ENCODE measurements around the gene DTNBP1. TPM values are rescaled to one million over a fixed set of nuclear protein-coding genes. Genes with fewer than 3 reads are reported as not detected.
"Not testable (repeated sequence)": the region's sequence is repeated elsewhere in the genome, so short reads cannot be mapped to it uniquely, and the experiment has no call there.

DTNBP1 gene
- polyA plus RNA-seq, 1 donor from 2014 or later = 56.3 TPM

DNA sequence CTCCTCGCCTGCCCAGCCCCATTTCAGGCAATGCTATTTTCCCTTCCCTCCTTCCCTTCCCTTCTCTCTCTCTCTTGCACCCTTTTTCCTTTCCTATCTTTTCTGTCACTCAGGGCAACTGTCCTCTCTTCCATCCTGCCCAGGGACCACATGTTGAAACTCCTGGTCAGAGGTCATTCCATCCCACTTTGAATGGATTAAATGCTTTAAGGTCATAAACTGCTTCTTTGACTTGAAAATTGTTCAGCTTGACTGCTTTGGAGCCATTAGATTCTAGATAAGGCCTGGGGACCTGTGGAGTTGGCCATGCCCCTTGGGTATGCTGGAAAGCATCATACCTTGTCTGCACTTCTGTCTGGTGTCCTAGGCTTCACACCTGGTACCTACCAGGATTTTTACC lies 106.1 kb downstream of the DTNBP1 start:
- peak overlapping the region in 1 of 3 donors; percentile 8 for H3K27ac Mint-ChIP-seq
- peaks cover 29 to 37% (median 31%) of the 10 kb centered on the region in 3 donors for H3K4me1 Mint-ChIP-seq

DNA sequence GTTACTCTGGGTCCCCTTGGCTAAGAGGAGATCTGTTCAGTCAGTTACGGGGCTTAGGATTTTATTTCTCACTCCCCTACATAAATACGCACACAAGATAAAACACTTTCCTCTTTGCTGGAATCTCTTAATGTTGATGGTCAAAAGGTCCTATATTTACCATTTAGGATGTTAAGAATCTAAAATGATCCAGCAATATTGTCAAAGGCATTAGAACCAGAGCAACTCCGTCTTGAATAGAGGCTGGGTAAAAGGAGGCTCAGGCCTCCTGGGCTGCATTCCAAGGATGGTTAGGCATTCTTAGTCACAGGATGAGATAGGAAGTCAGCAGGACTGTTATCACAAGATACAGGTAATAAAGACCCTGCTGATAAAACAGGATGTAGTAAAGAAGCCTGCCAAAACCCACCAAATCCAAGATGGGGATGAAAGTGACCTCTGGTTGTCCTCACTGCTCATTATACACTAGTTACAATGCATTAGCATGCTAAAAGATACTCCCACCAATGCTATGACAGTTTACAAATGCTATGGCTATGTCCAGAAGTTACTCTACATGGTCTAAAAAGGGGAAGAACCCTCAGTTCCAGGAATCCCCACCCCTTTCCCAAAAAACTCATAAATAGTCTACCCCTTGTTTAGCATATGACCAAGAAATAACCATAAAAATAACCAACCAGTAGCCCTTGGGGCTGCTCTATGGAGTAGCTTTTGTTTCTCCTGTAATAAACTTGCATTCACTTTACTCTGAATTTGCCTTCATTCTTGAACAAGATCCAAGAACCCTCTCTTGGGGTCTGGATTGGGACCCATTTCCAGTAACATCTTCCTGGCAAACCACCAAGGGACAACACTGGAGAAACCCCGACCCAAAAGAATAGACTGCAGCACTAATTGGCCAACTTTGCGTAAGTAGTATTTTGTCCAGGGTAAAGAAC lies 107.5 kb downstream of the DTNBP1 start:
- Mint-ChIP-seq H3K4me3 (no peak overlapping the region), H3K27me3 (no peaks in the 10 kb centered on the region), H3K9me3 (no peaks in the 10 kb centered on the region), H3K4me1 (peaks cover 39 to 45% (median 44%) of the 10 kb centered on the region in 3 donors), H3K36me3 (peaks cover 3% of the 10 kb centered on the region), H3K27ac (peak overlapping the region in 1 of 3 donors; percentile 33)

More for the DNA sequence above, 106.1 kb downstream of the DTNBP1 start:
- Mint-ChIP-seq H3K27me3 (no peaks in the 10 kb centered on the region), H3K36me3 (peaks cover 6% of the 10 kb centered on the region), H3K4me3 (no peak overlapping the region), H3K9me3 (no peaks in the 10 kb centered on the region)

- Mint-ChIP-seq H3K27me3 (no peaks in the 10 kb centered on the region), H3K9me3 (no peaks in the 10 kb centered on the region), H3K27ac (no peak overlapping the region), H3K4me1 (peaks cover 41 to 48% (median 47%) of the 10 kb centered on the region in 3 donors), H3K4me3 (no peak overlapping the region), H3K36me3 (peaks cover 3% of the 10 kb centered on the region)
Observed at GRCh38 chr6:15554728-15555100, 108.1 kb downstream of the DTNBP1 start.

DNA sequence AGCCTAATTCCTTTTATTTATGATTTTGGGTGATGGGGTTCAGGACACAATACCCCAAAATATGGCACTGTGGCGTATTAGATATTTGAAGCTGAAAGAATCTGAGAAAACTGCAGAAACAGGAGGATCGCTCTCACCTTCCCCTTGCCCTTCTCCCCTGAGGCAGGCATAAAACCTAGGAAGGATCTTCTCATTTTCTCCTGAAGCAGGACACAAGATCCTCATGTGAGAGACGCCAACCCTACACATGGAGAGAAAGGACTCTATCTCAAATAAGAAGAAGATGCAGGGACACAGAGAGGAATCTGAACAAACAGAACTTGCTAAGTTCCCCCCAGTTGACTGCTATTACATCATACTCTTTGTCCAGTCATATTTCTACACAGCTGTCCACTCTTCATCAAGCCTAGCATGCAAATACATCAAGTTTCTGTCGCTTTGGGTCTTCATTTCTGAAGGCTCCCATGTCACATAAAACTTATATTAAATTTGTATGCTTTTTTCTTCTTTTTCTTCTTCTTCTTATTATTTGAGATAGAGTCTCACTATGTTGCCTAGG lies 109.0 kb downstream of the DTNBP1 start:
- Mint-ChIP-seq H3K27me3 (no peaks in the 10 kb centered on the region), H3K4me3 (peak overlapping the region in 1 of 4 donors; percentile 10), H3K27ac (peak overlapping the region; percentile 36 to 71 (median 52)), H3K4me1 (peaks cover 43 to 52% (median 49%) of the 10 kb centered on the region in 3 donors), H3K36me3 (peaks cover 3% of the 10 kb centered on the region), H3K9me3 (no peaks in the 10 kb centered on the region)

DNA sequence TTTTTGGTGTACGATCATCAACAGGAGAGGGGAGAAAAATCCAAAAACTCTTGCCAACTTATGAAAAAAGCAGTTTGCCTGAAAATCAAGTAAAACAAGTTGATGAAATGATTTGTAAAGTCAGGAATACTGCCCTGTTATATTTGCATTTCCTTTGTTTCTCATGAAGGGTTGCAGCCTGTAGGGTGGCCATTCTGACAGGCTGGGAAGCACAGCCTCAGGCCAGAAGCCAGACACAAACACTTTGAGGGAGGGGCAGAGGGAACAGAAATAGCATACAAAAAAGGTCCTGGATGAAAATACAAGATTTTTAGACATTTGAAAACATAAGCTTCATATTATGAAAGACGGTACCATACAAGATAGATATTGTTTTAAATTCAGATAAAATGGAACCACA lies 109.8 kb downstream of the DTNBP1 start:
- Mint-ChIP-seq H3K4me1 (peaks cover 43 to 52% (median 46%) of the 10 kb centered on the region in 3 donors), H3K27me3 (no peaks in the 10 kb centered on the region), H3K4me3 (peak overlapping the region in 1 of 4 donors; percentile 68)

GRCh38 chr6:15551798-15552197 lies 111.0 kb downstream of the DTNBP1 start:
- no peaks in the 10 kb centered on the region for H3K27me3 Mint-ChIP-seq
- no peaks in the 10 kb centered on the region for H3K9me3 Mint-ChIP-seq
- peaks cover 41 to 46% (median 45%) of the 10 kb centered on the region in 3 donors for H3K4me1 Mint-ChIP-seq
- H3K36me3 Mint-ChIP-seq = peaks cover 3% of the 10 kb centered on the region
- peak overlapping the region in 2 of 4 donors; percentile 23 to 36 for H3K4me3 Mint-ChIP-seq
- H3K27ac Mint-ChIP-seq = peak overlapping the region; percentile 20 to 76 (median 65)

More for the DNA sequence above, 109.8 kb downstream of the DTNBP1 start:
- H3K27ac Mint-ChIP-seq = peak overlapping the region in 2 of 3 donors; percentile 39 to 76
- H3K36me3 Mint-ChIP-seq = peaks cover 3% of the 10 kb centered on the region
- no peaks in the 10 kb centered on the region for H3K9me3 Mint-ChIP-seq

GRCh38 chr6:15551262-15551661 lies 111.6 kb downstream of the DTNBP1 start:
- Mint-ChIP-seq H3K4me3 (peak overlapping the region in 3 of 4 donors; percentile 23 to 25 (median 25)), H3K27me3 (no peaks in the 10 kb centered on the region), H3K36me3 (no peaks in the 10 kb centered on the region), H3K27ac (peak overlapping the region in 2 of 3 donors; percentile 26 to 76), H3K9me3 (no peaks in the 10 kb centered on the region), H3K4me1 (peaks cover 38 to 44% (median 42%) of the 10 kb centered on the region in 3 donors)

DNA sequence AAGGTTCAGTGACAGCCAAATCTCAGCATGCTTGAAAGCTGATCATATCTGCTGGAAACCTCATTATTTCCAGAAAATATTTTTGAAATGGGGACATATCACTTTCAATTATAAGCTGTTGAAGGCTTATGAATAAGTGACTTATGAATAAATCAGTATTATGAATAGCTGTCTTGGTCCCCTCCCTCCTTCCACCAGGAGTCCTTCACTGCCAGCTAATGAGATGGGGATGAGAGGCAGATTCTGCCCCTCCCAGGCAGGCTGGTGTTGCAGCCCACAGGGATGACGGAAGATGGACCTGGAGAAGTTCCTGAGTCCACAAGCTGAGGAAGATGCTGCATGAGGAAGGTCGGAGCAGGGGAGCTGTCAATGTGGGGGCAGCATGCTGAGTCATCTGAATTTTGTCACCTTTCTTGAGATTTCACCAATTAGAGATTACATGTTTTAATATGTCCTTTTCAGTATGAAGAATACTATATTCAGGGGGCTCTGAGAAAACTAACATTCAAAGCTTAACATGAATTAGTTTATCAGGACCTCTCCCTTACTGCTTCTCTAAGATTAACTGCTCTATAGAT lies 112.2 kb downstream of the DTNBP1 start:
- Mint-ChIP-seq H3K4me3 (peak overlapping the region in 2 of 4 donors; percentile 42 to 78), H3K9me3 (no peaks in the 10 kb centered on the region), H3K27ac (peak overlapping the region in 2 of 3 donors; percentile 14 to 26), H3K27me3 (no peaks in the 10 kb centered on the region), H3K4me1 (peaks cover 38 to 44% (median 42%) of the 10 kb centered on the region in 3 donors), H3K36me3 (no peaks in the 10 kb centered on the region)

DNA sequence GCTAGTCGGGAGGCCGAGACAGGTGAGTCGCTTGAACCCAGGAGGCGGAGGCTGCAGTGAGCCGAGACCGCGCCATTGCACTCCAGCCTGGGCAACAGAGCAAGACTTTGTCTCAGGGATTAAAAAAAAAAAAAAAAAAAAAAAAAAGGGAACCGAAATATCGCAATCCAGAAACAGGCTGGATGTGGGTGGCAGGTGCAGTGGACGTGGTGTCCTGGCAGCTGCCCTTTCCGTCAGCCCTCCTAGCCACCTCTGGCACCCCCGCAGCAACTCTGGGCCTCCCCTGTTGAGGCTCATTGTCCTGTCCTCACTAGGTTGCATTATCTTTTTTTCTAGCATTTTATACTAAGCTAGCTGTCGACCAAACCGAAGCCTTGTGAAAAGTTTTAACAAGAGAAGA lies 113.5 kb downstream of the DTNBP1 start:
- Mint-ChIP-seq H3K4me3 (no peak overlapping the region), H3K27ac (peak overlapping the region in 1 of 3 donors; percentile 67), H3K27me3 (no peaks in the 10 kb centered on the region), H3K9me3 (peaks cover 0 to 2% (median 0%) of the 10 kb centered on the region in 3 donors), H3K36me3 (no peaks in the 10 kb centered on the region), H3K4me1 (peaks cover 36 to 41% (median 40%) of the 10 kb centered on the region in 3 donors)

GRCh38 chr6:15547400-15547799 lies 115.4 kb downstream of the DTNBP1 start:
- H3K4me1 Mint-ChIP-seq = peaks cover 27 to 33% (median 32%) of the 10 kb centered on the region in 3 donors
- peaks cover 7% of the 10 kb centered on the region for H3K36me3 Mint-ChIP-seq
- H3K27ac Mint-ChIP-seq = no peak overlapping the region
- no peaks in the 10 kb centered on the region for H3K27me3 Mint-ChIP-seq
- peaks cover 0 to 8% (median 1%) of the 10 kb centered on the region in 3 donors for H3K9me3 Mint-ChIP-seq
- H3K4me3 Mint-ChIP-seq = no peak overlapping the region

DNA sequence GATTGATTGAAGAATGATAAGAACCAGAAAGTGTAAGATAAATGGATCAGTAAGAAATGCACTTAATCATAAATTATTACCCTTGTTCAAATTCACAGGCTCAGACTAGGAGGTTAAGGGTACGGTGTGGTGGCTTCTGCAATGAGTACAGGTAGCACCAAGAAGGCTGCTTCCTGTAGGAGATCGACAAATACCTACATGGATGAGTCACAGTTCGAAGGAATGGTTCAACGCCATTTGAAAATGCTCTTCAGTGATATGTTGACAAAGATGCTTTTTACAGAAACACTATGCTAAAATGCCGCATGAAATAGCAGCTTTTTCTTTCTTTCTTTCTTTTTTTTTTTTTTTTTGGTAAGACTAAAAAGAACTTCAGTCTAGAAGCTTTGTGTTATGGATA lies 116.2 kb downstream of the DTNBP1 start:
- peaks cover 0 to 8% (median 1%) of the 10 kb centered on the region in 3 donors for H3K9me3 Mint-ChIP-seq
- H3K27ac Mint-ChIP-seq = no peak overlapping the region
- H3K27me3 Mint-ChIP-seq = no peaks in the 10 kb centered on the region
- peaks cover 19 to 26% (median 25%) of the 10 kb centered on the region in 3 donors for H3K4me1 Mint-ChIP-seq
- H3K36me3 Mint-ChIP-seq = peaks cover 7% of the 10 kb centered on the region
- H3K4me3 Mint-ChIP-seq = no peak overlapping the region

GRCh38 chr6:15544321-15544900 lies 118.4 kb downstream of the DTNBP1 start:
- peak overlapping the region in 1 of 3 donors; percentile 39 for H3K27ac Mint-ChIP-seq
- H3K4me1 Mint-ChIP-seq = peaks cover 8 to 11% (median 9%) of the 10 kb centered on the region in 3 donors
- H3K27me3 Mint-ChIP-seq = no peaks in the 10 kb centered on the region

GRCh38 chr6:15543332-15543917 lies 119.4 kb downstream of the DTNBP1 start:
- H3K27ac Mint-ChIP-seq, H3K4me3 Mint-ChIP-seq, H3K36me3 Mint-ChIP-seq, H3K9me3 Mint-ChIP-seq, H3K27me3 Mint-ChIP-seq: not testable (repeated sequence)
- peaks cover 7 to 11% (median 8%) of the 10 kb centered on the region in 3 donors for H3K4me1 Mint-ChIP-seq

More at GRCh38 chr6:15544321-15544900, 118.4 kb downstream of the DTNBP1 start:
- Mint-ChIP-seq H3K9me3 (peaks cover 0 to 8% (median 1%) of the 10 kb centered on the region in 3 donors), H3K36me3 (peaks cover 7% of the 10 kb centered on the region), H3K4me3 (no peak overlapping the region)

GRCh38 chr6:15539722-15540270 lies 123.0 kb downstream of the DTNBP1 start:
- Mint-ChIP-seq H3K27me3 (no peaks in the 10 kb centered on the region), H3K27ac (no peak overlapping the region), H3K36me3 (peaks cover 7% of the 10 kb centered on the region), H3K4me1 (peaks cover 12 to 16% (median 15%) of the 10 kb centered on the region in 3 donors), H3K9me3 (peaks cover 0 to 8% (median 1%) of the 10 kb centered on the region in 3 donors), H3K4me3 (no peak overlapping the region)

All from IgD-negative memory B cell (primary cell).